GM18868 (cell line): ENCODE results near the gene C19orf33.

Experiments
- ATAC-seq: cut with Tn5 transposase; IDR thresholded peaks from one replicate; pipeline ENCODE4 v1.9.1; 2021; ENCODE audit warnings: mild to moderate bottlenecking, moderate library complexity; ENCODE audit not compliant: unreplicated experiment

C19orf33 gene

GRCh38 chr19:38278751-38279150, 25.3 kb upstream of the C19orf33 start:
- ATAC-seq: no peak

DNA sequence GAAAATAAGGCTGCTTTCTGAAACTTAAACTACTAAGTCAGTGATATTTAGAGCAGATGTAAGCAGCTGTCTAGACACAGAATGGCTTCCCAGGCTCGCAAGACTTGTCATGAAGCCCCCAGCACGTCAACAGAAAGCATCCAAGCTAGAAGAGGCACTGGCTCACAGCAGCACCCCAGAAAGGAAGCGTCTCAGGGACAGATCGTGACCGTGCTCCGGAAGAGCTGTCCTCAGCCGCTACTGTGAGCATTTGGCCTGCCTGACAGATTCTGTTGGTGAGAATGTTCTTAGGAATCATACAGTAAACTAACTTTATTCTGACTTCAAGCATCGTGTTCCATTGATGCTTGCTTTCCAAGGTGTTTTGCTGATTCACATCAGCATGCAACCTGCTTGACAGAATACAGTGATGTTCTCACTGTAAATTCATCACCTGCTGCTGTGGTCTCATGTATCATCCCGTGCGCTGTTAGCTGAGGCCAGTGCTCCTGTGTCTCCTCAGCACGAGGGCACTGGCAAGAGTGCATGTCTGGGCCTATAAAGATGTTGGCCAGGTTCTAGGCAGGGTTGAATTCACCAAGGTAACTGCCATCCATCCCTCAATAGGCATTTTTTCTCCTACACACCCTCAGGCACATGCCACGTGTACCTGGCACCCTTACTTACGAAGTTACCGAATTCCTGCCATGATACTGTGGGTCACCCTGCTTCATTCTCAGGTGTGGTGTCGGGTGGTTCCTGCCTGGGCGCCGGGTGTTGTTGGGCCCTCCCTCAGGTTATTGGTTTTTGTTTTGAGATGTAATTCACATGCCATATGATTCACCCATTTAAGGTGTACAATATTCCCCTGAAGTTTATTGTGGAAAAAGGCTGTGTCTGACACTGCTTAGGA, 23.8 kb upstream of the C19orf33 start:
- ATAC-seq: no peak

DNA sequence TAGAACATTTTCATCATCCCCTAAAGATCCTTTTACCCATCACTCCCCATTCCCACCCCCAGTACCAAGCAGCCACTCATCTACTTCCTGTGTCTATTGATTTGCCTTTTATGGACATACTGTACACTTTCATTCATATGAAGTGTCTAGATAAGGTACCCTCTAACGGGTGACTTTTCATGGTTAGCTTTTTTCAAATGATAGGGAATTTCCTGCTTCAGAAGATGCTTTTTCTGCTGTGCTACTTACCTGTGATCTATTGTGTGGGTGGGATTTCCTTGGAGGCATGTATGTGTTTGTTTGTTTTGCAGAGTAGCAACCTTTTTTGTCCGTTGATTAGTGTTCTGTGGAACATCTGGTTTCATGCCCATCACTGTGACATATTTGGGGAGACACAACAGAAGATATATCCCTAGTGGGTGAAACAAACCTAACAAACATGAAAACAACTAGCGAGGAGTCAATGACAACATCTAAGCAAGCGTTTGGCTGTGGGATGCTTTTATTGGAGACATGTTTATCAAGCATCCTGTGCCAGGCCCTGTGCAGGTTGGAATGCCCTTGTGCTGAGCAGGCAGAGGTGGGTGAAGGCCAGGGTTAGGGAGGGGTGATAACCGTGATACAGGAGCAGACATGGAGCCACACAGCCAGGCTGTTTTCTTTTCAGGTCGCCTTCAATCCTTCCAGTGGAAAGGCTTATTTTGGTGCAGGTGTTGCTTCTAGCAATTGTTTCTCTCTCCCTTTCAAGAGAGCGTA, 22.1 kb upstream of the C19orf33 start:
- ATAC-seq: no peak

DNA sequence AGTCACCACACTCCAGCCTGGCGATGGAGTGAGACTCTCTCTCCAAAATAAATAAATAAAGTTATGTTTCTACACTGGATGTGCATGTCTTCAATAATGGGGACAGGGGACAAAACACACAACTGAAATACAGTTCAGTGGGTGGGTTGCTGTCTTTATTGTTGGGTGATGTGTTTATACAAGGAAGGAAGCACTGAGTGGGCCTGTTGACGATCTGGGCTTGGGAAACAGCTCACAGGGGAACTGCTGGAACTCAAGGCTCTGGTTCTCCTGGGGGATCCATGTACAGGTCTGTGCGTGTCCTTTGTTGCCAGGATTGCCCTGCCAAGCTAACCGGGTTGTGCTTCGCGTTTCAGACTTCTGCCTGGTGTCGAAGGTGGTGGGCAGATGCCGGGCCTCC, 20.8 kb upstream of the C19orf33 start:
- no peak for ATAC-seq

- no peak for ATAC-seq
These were observed 19.6 kb upstream of the C19orf33 start for GRCh38 chr19:38284422-38284821.

DNA sequence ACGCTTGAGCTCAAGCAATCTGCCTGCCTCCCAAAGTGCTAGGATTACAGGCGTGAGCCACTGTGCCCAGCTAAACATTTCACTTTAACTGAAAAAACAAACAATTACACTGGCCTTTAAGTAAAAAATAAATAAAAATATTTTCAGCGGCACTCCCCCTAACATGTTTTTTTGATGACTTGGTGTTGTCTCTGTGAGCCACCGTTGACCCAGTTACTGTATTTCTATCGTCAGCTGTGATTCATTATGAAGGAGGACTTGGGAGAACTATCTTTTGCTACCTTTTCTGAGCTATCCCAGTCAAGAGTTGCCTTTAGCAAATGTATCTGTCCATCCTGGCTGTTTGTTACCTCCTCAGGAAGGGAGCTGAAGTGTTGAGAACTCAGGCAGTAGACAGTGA, 18.5 kb upstream of the C19orf33 start:
- no peak for ATAC-seq

DNA sequence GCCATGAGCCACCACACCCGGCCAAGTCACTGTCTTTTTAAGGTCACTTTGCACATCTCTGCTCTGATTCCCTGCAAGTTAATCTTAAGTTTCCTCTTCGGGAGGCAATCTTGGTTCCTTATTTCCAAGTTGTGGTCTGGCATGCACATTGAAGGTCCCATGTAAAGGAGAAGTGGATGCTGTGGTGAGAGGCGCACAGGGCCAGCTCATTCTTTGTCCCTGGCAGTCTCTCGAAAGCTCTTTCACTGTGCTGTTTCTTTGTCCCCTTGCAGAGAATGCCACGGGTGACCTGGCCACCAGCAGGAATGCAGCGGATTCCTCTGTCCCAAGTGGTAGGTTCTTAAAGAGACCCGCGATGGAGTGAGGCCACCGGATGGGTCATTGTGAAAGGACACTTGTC, 16.4 kb upstream of the C19orf33 start:
- ATAC-seq: no peak

DNA sequence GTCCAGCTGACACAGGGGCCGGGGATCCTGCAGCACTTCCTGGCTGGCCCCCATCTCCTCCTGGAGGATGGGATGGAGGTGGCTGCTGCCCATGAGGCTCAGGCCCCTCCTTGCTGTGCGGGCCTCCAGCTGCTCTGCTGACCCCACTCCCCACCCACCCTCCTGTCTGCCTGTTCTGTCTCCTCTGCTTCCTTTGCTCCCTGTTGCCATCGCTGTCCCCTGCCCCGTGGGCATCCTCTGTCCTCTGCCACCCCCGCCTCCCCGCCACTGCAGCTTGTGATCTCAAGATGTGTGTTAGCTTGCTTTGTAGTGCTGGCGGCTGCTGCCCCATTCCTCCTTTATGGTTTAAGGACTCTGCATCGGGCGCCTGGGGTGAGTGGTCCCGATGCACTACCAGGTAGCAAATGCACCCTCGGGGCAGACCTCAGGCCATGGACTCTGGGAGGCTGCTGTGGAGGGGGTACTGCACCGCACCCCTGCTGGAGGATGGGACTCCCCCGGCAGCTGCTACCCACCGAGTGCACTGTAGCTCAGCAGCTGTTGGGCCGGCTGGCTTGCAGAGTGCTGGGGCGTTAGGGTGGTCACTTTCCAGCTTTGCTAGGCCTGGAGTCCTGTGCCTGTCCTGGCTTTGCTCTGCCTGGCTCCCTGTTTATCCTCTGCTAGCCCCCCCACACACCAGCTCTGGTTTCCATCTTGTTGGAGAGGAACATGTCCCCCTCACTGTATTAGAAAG, 15.8 kb upstream of the C19orf33 start:
- no peak for ATAC-seq

DNA sequence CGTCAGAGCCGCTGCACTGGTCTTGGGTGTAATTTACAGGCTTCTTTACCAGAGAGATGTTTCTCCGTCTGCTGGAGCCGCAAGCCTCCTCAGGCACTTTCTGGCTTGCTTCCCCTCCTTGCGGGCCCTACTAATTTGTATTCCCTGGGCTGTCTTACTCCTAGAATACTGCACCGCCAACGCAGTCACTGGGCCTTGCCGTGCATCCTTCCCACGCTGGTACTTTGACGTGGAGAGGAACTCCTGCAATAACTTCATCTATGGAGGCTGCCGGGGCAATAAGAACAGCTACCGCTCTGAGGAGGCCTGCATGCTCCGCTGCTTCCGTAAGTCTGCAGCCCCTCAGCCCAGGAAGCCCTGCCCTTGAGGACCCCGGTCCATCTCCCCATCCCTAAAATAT, 14.1 kb upstream of the C19orf33 start:
- ATAC-seq: no peak

DNA sequence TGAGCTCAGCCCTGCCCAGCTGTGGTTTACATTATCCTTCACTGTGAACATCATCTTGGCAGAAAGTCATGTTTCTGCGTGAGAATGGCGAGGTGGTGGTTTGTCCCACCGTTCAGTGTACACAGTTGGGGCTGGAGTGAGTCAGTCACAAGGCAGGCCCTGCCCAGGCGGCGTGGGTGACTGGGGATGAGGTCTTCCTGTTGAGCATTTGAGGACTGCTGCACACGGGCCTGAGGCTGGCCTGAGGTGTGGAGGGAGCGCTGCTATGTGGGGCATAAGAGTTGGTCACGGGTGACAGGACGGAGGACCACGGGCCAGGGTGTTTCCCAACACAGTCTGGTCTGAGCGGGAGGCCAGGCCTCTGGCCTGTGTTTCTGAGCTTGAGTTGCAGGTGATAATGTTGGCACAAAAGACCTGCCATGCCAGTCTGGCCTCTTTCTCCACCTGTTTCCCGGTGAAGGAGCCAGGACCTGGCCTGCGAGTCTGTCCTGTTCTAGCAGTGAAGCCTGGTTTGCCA, 13.4 kb upstream of the C19orf33 start:
- ATAC-seq: no peak

GRCh38 chr19:38291855-38292254, 12.2 kb upstream of the C19orf33 start:
- no peak for ATAC-seq

DNA sequence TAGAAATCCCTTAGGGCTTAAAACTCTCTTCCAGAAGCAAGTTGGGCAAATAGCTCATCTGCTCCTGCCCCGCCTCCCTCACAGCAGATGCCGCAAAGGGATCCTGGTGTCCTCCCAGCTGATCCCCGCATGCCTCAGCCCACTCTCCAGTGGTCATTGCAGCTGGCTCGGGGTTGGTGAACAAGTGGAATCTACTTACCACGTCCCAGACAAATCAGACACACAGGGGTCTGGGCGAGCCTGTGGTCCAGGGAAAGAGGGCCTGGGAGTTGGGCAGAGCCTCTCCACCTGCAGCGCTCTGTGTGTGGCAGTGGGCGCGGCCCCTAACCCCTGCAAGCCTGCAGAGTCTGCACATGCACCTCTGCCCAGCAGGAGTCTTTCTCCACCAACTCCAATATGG, 10.8 kb upstream of the C19orf33 start:
- ATAC-seq: no peak

- ATAC-seq: no peak
These were observed 10.0 kb upstream of the C19orf33 start for GRCh38 chr19:38294090-38294489.

DNA sequence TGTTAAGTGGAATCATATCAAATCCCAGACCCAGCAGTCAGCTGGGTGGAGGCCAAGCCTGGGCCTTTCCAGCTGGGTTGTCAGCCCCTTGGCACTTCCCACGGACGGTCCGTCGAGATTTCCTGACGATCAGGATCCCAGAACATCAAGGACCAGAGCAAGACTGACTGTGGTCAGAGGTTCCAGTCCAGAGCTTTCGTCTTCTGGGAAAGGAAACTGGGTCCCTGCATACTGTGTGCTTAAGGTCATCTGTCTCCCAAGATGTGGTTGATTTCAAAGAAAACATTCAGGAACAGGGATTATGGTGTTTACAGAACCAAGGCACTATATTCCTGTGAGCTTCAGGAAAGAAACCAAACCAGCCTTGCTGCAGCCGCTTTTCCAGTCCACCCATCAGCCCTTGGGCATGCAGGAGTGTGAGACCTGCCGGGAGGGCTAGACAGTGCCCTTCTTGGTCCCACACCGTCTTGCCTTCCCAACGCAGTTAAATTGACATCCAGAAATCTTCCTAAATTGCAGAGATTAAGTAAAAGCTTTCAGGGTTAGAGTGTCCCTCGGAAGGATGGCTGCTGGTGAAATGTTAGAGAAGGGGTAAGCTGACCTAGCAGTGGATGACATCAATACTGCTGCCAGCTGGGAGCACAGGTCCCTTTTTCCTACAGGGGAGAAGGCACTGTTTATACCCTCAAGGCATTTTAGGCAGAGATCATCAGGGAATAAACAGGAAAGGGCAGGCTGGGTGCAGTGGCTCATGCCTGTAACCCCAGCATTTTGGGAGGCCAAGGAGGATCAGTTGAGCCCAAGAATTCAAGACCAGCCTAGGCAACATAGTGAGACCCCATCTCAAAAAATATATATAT, 5.0 kb upstream of the C19orf33 start:
- no peak for ATAC-seq

DNA sequence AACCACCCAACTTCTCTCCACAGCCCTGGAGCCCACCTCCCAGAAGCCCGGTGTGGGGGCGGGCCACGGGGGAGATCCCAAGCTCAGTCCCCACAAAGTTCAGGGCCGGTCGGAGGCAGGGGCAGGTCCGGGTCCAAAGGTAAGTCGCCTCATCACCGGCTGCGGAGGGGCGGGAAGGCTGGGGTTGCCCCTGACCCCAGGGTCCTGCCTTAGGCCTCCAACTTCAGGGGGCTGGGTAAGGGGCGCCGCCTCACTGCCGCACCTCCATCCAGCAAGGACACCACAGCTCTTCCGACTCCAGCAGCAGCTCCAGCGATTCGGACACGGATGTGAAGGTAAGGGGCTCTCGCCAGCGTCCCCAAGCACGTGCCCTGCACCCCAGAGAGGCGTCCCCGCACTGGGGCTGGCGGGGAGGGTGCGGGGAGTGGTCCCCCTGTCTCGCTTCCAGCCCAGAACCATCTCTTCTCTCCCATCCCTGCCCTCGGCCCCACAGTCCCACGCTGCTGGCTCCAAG, 358 bp downstream of the C19orf33 start:
- ATAC-seq: no peak

- no peak for ATAC-seq
These were observed 897 bp downstream of the C19orf33 start for GRCh38 chr19:38304866-38305429.

GRCh38 chr19:38306236-38306635, 2.2 kb downstream of the C19orf33 start:
- ATAC-seq: no peak

- no peak for ATAC-seq
These were observed 3.0 kb downstream of the C19orf33 start for GRCh38 chr19:38307076-38307475.

GRCh38 chr19:38307597-38307996, 3.5 kb downstream of the C19orf33 start:
- no peak for ATAC-seq
